Mesodermal cell (in vitro differentiated cells): ENCODE results near the gene THRB. TPM values are rescaled to one million over a fixed set of nuclear protein-coding genes. Genes with fewer than 3 reads are reported as not detected.
A peak's percentile ranks its signal among the peaks of the same experiment; 100 is the strongest.

Experiments used
- H3K27ac ChIP-seq: 2 replicates; pipeline ENCODE4 v1.7.0; 2013; ENCODE audit warnings: mild to moderate bottlenecking, low read depth, low read length, moderate library complexity; ENCODE audit not compliant: severe bottlenecking
- H3K36me3 ChIP-seq: 2 replicates; pipeline ENCODE4 v1.7.1; 2013; ENCODE audit warnings: mild to moderate bottlenecking, low read length, moderate library complexity; ENCODE audit not compliant: control insufficient read depth, insufficient read depth
- H3K4me1 ChIP-seq: one replicate; pipeline ENCODE4 v1.7.1; 2013; ENCODE audit warnings: mild to moderate bottlenecking, low read length; ENCODE audit not compliant: insufficient read depth, control insufficient read depth, poor library complexity, severe bottlenecking
- H3K4me3 ChIP-seq: 2 replicates; pipeline ENCODE4 v1.7.0; 2013; ENCODE audit warnings: low read length, control low read depth, mild to moderate bottlenecking; ENCODE audit not compliant: insufficient read depth, poor library complexity, severe bottlenecking; ENCODE audit errors: extremely low read depth
- H3K9me3 ChIP-seq: 2 replicates; pipeline ENCODE4 v1.7.1; 2013; ENCODE audit warnings: mild to moderate bottlenecking, low read length, moderate library complexity; ENCODE audit not compliant: control insufficient read depth
- WGBS, 2 experiments: methylation state at CpG; one replicate each; pipeline ENCODE4 v1.1.5; 2013; ENCODE audit warnings: missing lambda C conversion rate in 2 of 2; ENCODE audit not compliant: insufficient coverage in 2 of 2; 5-methylcytosine and 5-hydroxymethylcytosine counted together
- polyA plus RNA-seq, 2 experiments: library from polyadenylated mRNA; stranded (reverse); fragments of 50-300 nt; gene quantifications; one replicate each; pipeline ENCODE4 v1.2.3, GENCODE V29; 2013

Gene THRB
- 1.1 TPM for polyA plus RNA-seq (2013, experiment 1 of 2)
- polyA plus RNA-seq (2013, experiment 2 of 2) = 0.91 TPM

GRCh38 chr3:24494618-24495325 is at the start of gene THRB:
THRB (minus strand) TSS chr3:24494850.
- peaks cover 4% of the 10 kb centered on the region for H3K4me1 ChIP-seq
- no peaks in the 10 kb centered on the region for H3K36me3 ChIP-seq
- WGBS, 2 experiments = 0 to 1% methylated on average over 55 to 64 of the region's 80 CpGs
- H3K4me3 ChIP-seq = peak within 1 kb of the TSS; percentile 64
- no peak within 1 kb of the TSS for H3K27ac ChIP-seq
- no peaks in the 10 kb centered on the region for H3K9me3 ChIP-seq

GRCh38 chr3:24541935-24542334 is 47.3 kb upstream of the THRB start:
- WGBS, 2 experiments = 75% methylated on average over 1 of the region's 1 CpG; no CpG with 5 or more reads in 1 of the 2 experiments
- Histone ChIP-seq H3K4me1 (no peaks in the 10 kb centered on the region), H3K36me3 (no peaks in the 10 kb centered on the region), H3K4me3 (no peak overlapping the region), H3K27ac (no peak overlapping the region), H3K9me3 (no peaks in the 10 kb centered on the region)

GRCh38 chr3:24540821-24541220 is 46.2 kb upstream of the THRB start:
- Histone ChIP-seq H3K9me3 (no peaks in the 10 kb centered on the region), H3K36me3 (no peaks in the 10 kb centered on the region), H3K4me3 (no peak overlapping the region), H3K27ac (no peak overlapping the region), H3K4me1 (no peaks in the 10 kb centered on the region)
- 89 to 100% methylated on average over 1 of the region's 2 CpGs for WGBS, 2 experiments

GRCh38 chr3:24539699-24540098 is 45.0 kb upstream of the THRB start:
- no CpG with 5 or more reads among the region's 2 CpGs for WGBS, 2 experiments
- Histone ChIP-seq H3K4me1 (no peaks in the 10 kb centered on the region), H3K9me3 (no peaks in the 10 kb centered on the region), H3K4me3 (no peak overlapping the region), H3K27ac (no peak overlapping the region), H3K36me3 (no peaks in the 10 kb centered on the region)

GRCh38 chr3:24538891-24539290 is 44.2 kb upstream of the THRB start:
- H3K9me3 ChIP-seq = no peaks in the 10 kb centered on the region
- H3K27ac ChIP-seq = no peak overlapping the region
- no peak overlapping the region for H3K4me3 ChIP-seq
- H3K36me3 ChIP-seq = no peaks in the 10 kb centered on the region
- no peaks in the 10 kb centered on the region for H3K4me1 ChIP-seq
- 93% methylated on average over 2 of the region's 2 CpGs for WGBS, 2 experiments

GRCh38 chr3:24533561-24534193 is 39.0 kb upstream of the THRB start:
- Histone ChIP-seq H3K4me3 (no peak overlapping the region), H3K9me3 (no peaks in the 10 kb centered on the region), H3K27ac (no peak overlapping the region), H3K36me3 (no peaks in the 10 kb centered on the region), H3K4me1 (no peaks in the 10 kb centered on the region)
- 76 to 83% methylated on average over 6 to 8 of the region's 10 CpGs for WGBS, 2 experiments

- Histone ChIP-seq H3K4me3 (no peak overlapping the region), H3K27ac (no peak overlapping the region), H3K4me1 (no peaks in the 10 kb centered on the region), H3K36me3 (no peaks in the 10 kb centered on the region), H3K9me3 (no peaks in the 10 kb centered on the region)
- WGBS, 2 experiments = 89 to 93% methylated on average over 4 of the region's 4 CpGs
Observed at GRCh38 chr3:24530471-24530870, 35.8 kb upstream of the THRB start.

- Histone ChIP-seq H3K4me3 (no peak overlapping the region), H3K9me3 (no peaks in the 10 kb centered on the region), H3K4me1 (no peaks in the 10 kb centered on the region), H3K27ac (no peak overlapping the region), H3K36me3 (no peaks in the 10 kb centered on the region)
Observed at GRCh38 chr3:24529210-24529609, 34.6 kb upstream of the THRB start.

GRCh38 chr3:24526640-24527212 is 32.1 kb upstream of the THRB start:
- no peaks in the 10 kb centered on the region for H3K9me3 ChIP-seq
- no peak overlapping the region for H3K4me3 ChIP-seq
- 66% methylated on average over 2 of the region's 2 CpGs; no CpG with 5 or more reads in 1 of the 2 experiments for WGBS, 2 experiments
- no peaks in the 10 kb centered on the region for H3K4me1 ChIP-seq
- no peak overlapping the region for H3K27ac ChIP-seq
- no peaks in the 10 kb centered on the region for H3K36me3 ChIP-seq

- no peaks in the 10 kb centered on the region for H3K4me1 ChIP-seq
- no peak overlapping the region for H3K4me3 ChIP-seq
- 100% methylated on average over 1 of the region's 1 CpG; no CpG with 5 or more reads in 1 of the 2 experiments for WGBS, 2 experiments
- no peaks in the 10 kb centered on the region for H3K9me3 ChIP-seq
- no peaks in the 10 kb centered on the region for H3K36me3 ChIP-seq
- no peak overlapping the region for H3K27ac ChIP-seq
Observed at GRCh38 chr3:24525557-24525956, 30.9 kb upstream of the THRB start.

- Histone ChIP-seq H3K4me3 (no peak overlapping the region), H3K27ac (no peak overlapping the region), H3K9me3 (no peaks in the 10 kb centered on the region), H3K36me3 (no peaks in the 10 kb centered on the region), H3K4me1 (no peaks in the 10 kb centered on the region)
- 100% methylated on average over 1 of the region's 1 CpG; no CpG with 5 or more reads in 1 of the 2 experiments for WGBS, 2 experiments
Observed at GRCh38 chr3:24525022-24525421, 30.4 kb upstream of the THRB start.
